HEK293T (cell line): ENCODE data around the gene IPO5.
"Not testable (repeated sequence)": the region's sequence is repeated elsewhere in the genome, so short reads cannot be mapped to it uniquely, and the experiment has no call there.

Experiments
- CTCF ChIA-PET: fragments of 350-600 bp; formaldehyde crosslinking; extraction: SDS; loops from one replicate; lab custom pipeline; 2021; ENCODE audit warnings: antibody characterized with exemption, inconsistent platforms; lab: Yijun Ruan, JAX
- POLR2A ChIA-PET: fragments of 350-600 bp; formaldehyde crosslinking; extraction: SDS; loops from one replicate; lab custom pipeline; 2020; ENCODE audit warnings: antibody characterized with exemption, inconsistent platforms; lab: Yijun Ruan, JAX
- DNase-seq: peaks from one replicate; pipeline ENCODE4 v3.0.0; 2012; ENCODE audit warnings: mixed read lengths; ENCODE audit errors: extremely low spot score
- ARNT ChIP-seq: fragments of 450-650 bp; IDR thresholded peaks from 2 replicates; pipeline ENCODE4 v1.6.1; 2017; ENCODE audit warnings: mild to moderate bottlenecking
- BHLHE40 ChIP-seq: fragments of 450-650 bp; IDR thresholded peaks from 2 replicates; pipeline ENCODE4 v1.6.1; 2016; ENCODE audit warnings: mild to moderate bottlenecking, moderate library complexity, borderline replicate concordance
- CTBP1 ChIP-seq: fragments of 450-650 bp; IDR thresholded peaks from 2 replicates; pipeline ENCODE4 v1.6.1; 2016; ENCODE audit warnings: borderline replicate concordance
- ELF4 ChIP-seq: fragments of 450-650 bp; IDR thresholded peaks from 2 replicates; pipeline ENCODE4 v1.6.1; 2017; ENCODE audit warnings: antibody characterized with exemption
- FOXA1 ChIP-seq: fragments of 450-650 bp; IDR thresholded peaks from 2 replicates; pipeline ENCODE4 v1.6.1; 2016; ENCODE audit warnings: mild to moderate bottlenecking
- FOXK2 ChIP-seq: fragments of 450-650 bp; IDR thresholded peaks from 2 replicates; pipeline ENCODE4 v1.6.1; 2016; ENCODE audit warnings: mild to moderate bottlenecking
- FOXM1 ChIP-seq: fragments of 450-650 bp; IDR thresholded peaks from 2 replicates; pipeline ENCODE4 v1.6.1; 2017; ENCODE audit warnings: mild to moderate bottlenecking, borderline replicate concordance
- HDGF ChIP-seq: fragments of 450-650 bp; IDR thresholded peaks from 2 replicates; pipeline ENCODE4 v1.6.1; 2017; ENCODE audit warnings: antibody characterized with exemption, borderline replicate concordance
- L3MBTL2 ChIP-seq: fragments of 450-650 bp; conservative IDR thresholded peaks from 2 replicates; pipeline ENCODE4 v1.6.1; 2016; ENCODE audit warnings: mild to moderate bottlenecking
- LEF1 ChIP-seq: fragments of 450-650 bp; IDR thresholded peaks from 2 replicates; pipeline ENCODE4 v1.6.1; 2017; ENCODE audit warnings: mild to moderate bottlenecking, borderline replicate concordance
- NFRKB ChIP-seq: fragments of 450-650 bp; IDR thresholded peaks from 2 replicates; pipeline ENCODE4 v1.6.1; 2016; ENCODE audit warnings: mild to moderate bottlenecking, moderate library complexity
- SP1 ChIP-seq: fragments of 450-650 bp; IDR thresholded peaks from 2 replicates; pipeline ENCODE4 v1.6.1; 2017
- SUZ12 ChIP-seq: fragments of 450-650 bp; IDR thresholded peaks from 2 replicates; pipeline ENCODE4 v1.6.1; 2016; ENCODE audit warnings: mild to moderate bottlenecking
- TARDBP ChIP-seq: fragments of 450-650 bp; IDR thresholded peaks from 2 replicates; pipeline ENCODE4 v1.6.1; 2016
- ZNF384 ChIP-seq: fragments of 450-650 bp; IDR thresholded peaks from 2 replicates; pipeline ENCODE4 v1.6.1; 2016
- TF ChIP-seq, protein P1 (sequence below): fragments of 450-650 bp; IDR thresholded peaks from 2 replicates; pipeline ENCODE4 v1.6.1; 2016

Gene IPO5

GRCh38 chr13:98025480-98026025 lies 72.1 kb downstream of the IPO5 start:
- POLR2A ChIA-PET = no interaction called here
- CTCF ChIA-PET = interaction anchor here (1.2 kb wide), 2 partner anchors 8 to 422 kb away, joined by 3 to 4 read pairs; no protein-coding TSS in a partner anchor
- TF ChIP-seq SP1 (no peak), ARNT (no peak), TARDBP (no peak), L3MBTL2 (no peak), NFRKB (no peak), FOXA1 (no peak), FOXK2 (no peak), CTBP1 (no peak), FOXM1 (no peak), HDGF (no peak), LEF1 (no peak)
- TF ChIP-seq, protein P1, sequence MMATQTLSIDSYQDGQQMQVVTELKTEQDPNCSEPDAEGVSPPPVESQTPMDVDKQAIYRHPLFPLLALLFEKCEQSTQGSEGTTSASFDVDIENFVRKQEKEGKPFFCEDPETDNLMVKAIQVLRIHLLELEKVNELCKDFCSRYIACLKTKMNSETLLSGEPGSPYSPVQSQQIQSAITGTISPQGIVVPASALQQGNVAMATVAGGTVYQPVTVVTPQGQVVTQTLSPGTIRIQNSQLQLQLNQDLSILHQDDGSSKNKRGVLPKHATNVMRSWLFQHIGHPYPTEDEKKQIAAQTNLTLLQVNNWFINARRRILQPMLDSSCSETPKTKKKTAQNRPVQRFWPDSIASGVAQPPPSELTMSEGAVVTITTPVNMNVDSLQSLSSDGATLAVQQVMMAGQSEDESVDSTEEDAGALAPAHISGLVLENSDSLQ = no peak
- no peak for DNase-seq

DNA sequence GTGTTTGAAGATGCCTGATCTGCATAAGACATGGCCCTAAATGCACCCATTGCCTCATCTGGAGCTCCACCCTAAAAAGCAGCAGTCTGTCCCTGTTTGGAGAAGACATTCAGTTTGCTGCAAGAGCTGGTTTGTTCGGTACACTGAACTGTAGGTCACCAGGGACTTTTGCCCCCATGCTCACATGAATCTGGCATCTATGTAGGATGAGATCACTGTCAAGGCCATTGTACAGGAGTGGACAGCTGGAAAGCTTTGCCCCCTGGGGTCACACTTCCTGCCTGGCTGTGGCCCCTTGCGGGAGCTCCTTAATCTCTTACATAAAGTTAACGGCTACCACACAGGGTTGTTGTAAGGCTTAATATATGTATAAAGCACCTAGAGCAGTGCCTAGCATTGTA lies 73.0 kb downstream of the IPO5 start:
- POLR2A ChIA-PET = no interaction called here
- DNase-seq = no peak
- CTCF ChIA-PET = interaction anchor here (1.2 kb wide), 1 partner anchor 422 kb away, joined by 3 read pairs; no protein-coding TSS in a partner anchor
- no peak for TF ChIP-seq SUZ12
- no peak for TF ChIP-seq FOXK2
- TF ChIP-seq SP1 = no peak
- no peak for TF ChIP-seq ZNF384
- TF ChIP-seq TARDBP = no peak
- TF ChIP-seq L3MBTL2 = no peak
- TF ChIP-seq NFRKB = no peak
- no peak for TF ChIP-seq FOXA1
- TF ChIP-seq ARNT = no peak
- no peak for TF ChIP-seq BHLHE40
- no peak for TF ChIP-seq LEF1
- TF ChIP-seq CTBP1 = no peak
- TF ChIP-seq HDGF = no peak
- TF ChIP-seq FOXM1 = no peak

GRCh38 chr13:98032168-98032567 lies 78.7 kb downstream of the IPO5 start:
- no peak for DNase-seq
- ChIA-PET POLR2A (no interaction called here), CTCF (interaction anchor here (1.0 kb wide), 1 partner anchor 811 kb away, joined by 3 read pairs; no protein-coding TSS in a partner anchor)
- TF ChIP-seq LEF1 (no peak), FOXM1 (no peak), HDGF (no peak)
- TF ChIP-seq, protein P1 = no peak

- ChIA-PET POLR2A (no interaction called here), CTCF (interaction anchor here (0.6 to 1.2 kb wide), 10 partner anchors 9 to 1113 kb away, joined by 3 to 5 read pairs (median 3); no protein-coding TSS in a partner anchor)
- no peak for TF ChIP-seq NFRKB
- TF ChIP-seq HDGF = no peak
- no peak for TF ChIP-seq FOXM1
- no peak for TF ChIP-seq FOXK2
- TF ChIP-seq FOXA1 = no peak
- no peak for TF ChIP-seq ELF4
- no peak for TF ChIP-seq LEF1
- TF ChIP-seq, protein P1 = no peak
- no peak for TF ChIP-seq SUZ12
- no peak for TF ChIP-seq ARNT
- no peak for TF ChIP-seq CTBP1
- TF ChIP-seq ZNF384 = no peak
- no peak for TF ChIP-seq TARDBP
- no peak for TF ChIP-seq BHLHE40
- TF ChIP-seq L3MBTL2 = no peak
- TF ChIP-seq SP1 = no peak
- DNase-seq = peak; percentile 29
These were observed 80.1 kb downstream of the IPO5 start for GRCh38 chr13:98033277-98034247.

- CTCF ChIA-PET = no interaction called here
These were observed 81.9 kb downstream of the IPO5 start for GRCh38 chr13:98035373-98035772.

GRCh38 chr13:98036564-98037302 lies 83.3 kb downstream of the IPO5 start:
- CTCF ChIA-PET = interaction anchor here (0.7 kb wide), 1 partner anchor 245 kb away, joined by 3 read pairs; no protein-coding TSS in a partner anchor
- DNase-seq, POLR2A ChIA-PET: not testable (repeated sequence)

More at GRCh38 chr13:98035373-98035772, 81.9 kb downstream of the IPO5 start:
- TF ChIP-seq FOXM1 = no peak
- TF ChIP-seq SUZ12 = no peak
- TF ChIP-seq ZNF384 = no peak
- no peak for TF ChIP-seq ELF4
- TF ChIP-seq ARNT = no peak
- no peak for TF ChIP-seq HDGF
- no peak for TF ChIP-seq L3MBTL2
- TF ChIP-seq, protein P1 = no peak
- TF ChIP-seq TARDBP = no peak
- POLR2A ChIA-PET = no interaction called here
- no peak for DNase-seq
